ENCODE data around the gene ARHGEF37.

ARHGEF37 gene

DNA sequence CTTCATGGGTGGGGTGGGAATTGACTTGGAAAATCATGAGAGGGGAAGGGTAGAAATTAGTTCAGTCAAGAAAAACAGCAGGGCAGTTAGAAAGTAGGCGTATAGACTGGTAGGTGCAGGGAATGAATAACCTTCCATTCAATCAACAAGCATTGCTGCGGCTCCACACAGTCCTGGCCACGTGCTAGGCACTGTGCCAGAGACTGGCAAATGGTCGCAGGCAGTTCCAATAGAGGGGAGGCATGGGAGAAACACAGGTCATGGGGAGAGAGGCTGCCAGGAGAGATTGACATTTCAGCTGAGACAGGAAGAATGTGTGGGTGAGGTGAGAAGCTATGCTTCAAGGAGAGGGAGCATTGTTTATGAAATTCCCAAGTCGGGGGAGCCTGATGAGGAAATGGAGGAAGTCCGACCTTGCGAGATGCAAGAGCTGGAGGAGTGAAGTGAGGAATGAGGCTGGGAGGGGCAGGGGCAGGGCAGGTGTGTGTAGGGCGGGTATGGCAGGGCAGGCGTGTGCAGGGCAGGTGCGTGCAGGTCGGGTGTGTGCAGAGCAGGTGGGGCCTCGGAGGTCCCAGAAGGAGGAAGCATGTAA, 94.4 kb downstream of the ARHGEF37 start:
- DNase-seq (ENCODE audit: low spot score), result no peak

DNA sequence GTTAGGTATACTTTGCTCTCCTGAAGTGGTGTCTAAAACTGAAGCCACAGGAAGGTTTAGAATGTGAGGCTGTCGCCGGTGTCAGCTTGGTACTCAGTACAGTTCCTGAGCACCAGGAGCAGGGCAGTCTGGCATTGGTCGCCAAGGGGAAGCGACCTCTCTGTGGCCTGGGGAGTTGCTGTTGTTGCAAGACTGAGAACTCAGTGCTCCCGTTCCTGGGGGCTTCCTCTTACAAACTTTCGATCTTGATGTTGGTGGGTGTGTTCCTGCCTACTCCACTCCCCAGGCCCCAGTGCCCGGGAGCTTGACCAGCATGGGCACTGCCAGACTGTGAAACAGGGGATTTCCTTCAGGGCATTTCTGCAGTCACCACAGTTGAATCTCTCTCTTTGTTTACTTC, 96.4 kb downstream of the ARHGEF37 start:
- peak; percentile 74 for DNase-seq (ENCODE audit: low spot score)

DNA sequence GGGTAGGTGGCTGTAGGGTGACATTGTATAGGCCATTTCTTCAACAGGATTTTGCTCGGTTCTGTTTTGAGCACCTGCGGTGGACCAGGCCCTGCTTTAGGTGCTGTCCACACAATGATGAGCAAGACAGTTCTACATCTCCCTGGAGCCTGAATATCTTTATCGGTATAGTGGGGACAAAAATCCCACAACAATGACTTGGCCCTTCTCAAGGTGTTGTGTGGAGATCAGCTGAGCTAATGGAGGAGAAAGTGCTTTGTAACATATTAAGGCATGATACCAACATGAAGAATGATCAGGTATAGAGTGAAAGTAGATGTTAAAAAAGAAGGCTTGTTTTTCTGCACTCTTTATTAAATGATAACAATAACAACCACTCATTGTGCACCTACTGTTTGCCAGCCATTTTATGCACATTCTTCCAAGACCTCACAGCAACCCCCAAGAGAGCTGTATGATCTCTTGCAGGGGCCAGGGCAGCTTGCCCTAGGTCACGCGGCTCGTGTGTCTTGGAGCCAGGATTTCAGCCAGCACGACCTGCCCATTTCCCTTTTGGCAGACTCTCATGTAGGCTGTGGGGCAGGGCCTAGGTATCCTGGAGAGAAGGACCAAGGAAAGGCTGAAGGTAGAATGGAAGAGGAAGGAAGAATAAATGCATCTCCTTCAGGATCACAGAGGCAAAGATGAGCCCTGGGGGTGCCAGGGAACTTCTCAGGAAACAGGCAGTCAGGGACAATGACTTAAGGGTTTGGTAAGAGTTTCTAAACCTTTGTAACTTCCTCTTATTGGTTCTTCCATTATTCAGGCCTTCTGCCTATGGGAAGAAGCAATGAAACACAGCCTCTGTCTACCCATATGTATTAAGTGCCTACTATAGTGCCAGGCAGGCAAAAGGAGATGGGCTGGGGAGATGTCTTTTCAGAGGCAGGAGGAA, 98.8 kb downstream of the ARHGEF37 start:
- DNase-seq (ENCODE audit: low spot score), result peak; percentile 19

DNA sequence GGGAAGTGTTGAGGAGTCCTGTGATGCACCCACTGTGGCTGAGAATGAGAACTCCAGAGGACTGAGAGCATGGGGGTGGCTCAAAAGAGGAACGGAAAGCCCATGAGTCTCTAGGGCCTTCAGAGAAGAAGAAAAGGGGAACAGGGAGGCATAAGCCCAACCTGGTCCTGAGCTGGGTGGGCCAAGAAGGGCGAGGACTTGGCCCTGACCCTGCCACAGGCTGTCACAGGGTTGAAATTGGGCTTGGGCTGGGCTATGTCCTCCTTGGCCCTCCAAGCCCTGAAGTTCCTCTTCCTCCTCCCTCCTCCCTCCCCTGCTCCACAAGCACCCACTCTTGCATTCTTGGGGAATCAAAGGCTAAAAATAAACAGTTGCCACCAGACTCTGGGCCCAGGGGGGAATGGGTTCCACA, 99.5 kb downstream of the ARHGEF37 start:
- DNase-seq (ENCODE audit: low spot score), result peak; percentile 79

DNA sequence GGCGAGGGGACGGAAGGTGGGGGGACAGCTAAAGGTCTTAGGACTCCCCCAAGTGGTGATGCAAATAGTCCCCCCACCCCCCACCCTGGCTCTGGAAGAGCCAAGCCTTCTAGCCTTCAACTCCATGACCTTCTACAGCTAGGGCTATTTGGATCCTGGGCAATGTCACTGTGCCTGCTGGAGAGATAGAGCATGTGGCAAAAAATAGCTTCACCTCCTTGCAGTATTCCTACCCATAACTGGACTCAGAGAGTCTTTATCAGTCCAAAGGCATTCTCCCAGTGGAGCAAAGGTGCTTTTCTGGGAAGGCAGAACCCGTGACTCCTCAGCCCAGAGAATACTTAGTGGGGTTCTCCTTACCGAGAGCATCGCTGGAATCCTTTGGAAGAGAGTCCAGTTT, 100.0 kb downstream of the ARHGEF37 start:
- no peak for DNase-seq (ENCODE audit: low spot score)

DNA sequence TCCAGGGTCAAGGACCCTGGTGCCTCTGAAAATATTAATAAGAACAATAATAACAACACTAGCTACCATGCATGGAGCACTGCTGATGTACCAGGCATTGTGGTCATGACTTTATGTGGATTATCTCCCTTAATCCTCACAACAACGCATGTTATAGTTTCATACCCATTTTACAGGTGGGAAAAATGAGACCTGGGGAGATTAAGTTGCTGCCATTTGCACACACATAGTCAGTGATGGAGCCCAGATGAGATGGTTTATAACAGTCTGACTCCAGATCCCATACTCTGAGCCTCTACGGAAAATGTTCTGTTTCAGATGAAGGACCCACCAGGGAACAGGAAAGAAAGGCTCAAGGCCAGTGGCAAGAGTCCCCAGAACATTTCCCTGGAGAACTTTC, 100.6 kb downstream of the ARHGEF37 start:
- no peak for DNase-seq (ENCODE audit: low spot score)

DNA sequence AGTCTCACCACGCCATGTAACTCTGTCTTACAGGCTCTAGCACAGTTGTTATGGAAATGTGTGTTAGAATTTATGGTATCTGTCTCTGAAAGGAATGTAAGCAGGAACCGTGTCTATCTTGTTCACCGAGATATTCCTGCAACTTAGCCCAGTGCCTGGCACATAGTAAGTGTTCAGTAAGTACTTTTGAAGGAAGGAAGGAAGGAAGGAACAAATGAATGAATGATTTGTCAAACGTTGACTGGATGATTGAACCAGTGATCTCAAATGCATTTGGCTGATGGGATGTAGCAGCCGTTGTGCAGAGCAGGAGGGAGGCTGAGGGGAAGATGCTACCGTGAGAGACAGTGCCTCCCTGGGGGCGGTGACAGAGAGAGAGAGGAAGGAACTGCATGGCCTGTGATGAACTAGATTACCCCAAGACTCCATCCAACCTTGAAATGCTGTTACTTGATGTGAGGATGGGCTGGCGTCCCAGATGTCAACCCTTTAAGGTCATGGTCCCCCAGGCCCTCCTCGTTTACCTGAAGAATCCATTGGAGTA, 101.3 kb downstream of the ARHGEF37 start:
- no peak for DNase-seq (ENCODE audit: low spot score)

DNA sequence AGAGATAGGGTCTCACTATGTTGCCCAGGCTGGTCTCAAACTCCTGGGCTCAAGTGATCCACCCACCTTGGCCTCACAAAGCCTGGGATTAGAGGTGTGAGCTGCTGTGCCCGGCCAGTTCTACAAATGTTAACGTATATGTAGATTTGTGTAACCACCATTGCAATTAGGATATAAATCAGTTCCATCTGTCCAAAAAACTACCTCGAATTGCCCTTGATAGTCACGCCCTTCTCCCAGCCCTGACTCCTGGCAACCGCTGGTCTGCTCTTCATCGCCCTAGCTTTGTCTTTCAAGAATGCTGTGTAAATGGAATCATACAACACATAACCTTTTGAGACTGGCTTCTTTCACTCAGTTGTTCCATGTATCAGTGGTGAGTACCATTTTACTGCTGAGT, 102.7 kb downstream of the ARHGEF37 start:
- DNase-seq (ENCODE audit: low spot score), result no peak

DNA sequence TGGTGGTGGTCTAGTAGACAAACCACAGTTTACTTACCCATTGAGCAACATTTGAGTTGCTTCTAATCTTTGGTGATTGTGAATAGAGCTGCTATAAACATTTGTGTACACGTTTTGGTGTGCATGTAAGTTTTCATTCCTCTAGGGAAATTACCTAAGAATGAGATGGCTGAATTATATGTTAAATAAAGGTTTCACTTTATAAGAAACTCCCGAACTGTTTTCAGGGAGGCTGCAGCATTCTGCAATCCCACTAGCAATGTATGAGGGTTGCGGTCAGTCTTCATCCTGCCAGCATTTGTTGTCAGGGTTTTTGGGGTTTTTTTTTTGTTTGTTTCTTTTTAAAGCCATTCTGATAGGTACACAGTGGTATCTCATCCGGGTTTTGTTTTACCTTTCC, 103.1 kb downstream of the ARHGEF37 start:
- DNase-seq (ENCODE audit: low spot score), result no peak
